MCF 10A (cell line): Measurements from ENCODE around the gene TIMP1. TPM values are rescaled to one million over a fixed set of nuclear protein-coding genes. Genes with fewer than 3 reads are reported as not detected.

Experiments
- BruUV-seq: library from RNA; stranded (reverse); fragments of 400-500 nt; replicated peaks from 2 replicates; lab custom pipeline; 2021; lab: Mats Ljungman, UMichigan
- CTCF ChIA-PET: fragments of 300-600 bp; sonication (Branson Sonifier 250); formaldehyde crosslinking; extraction: SDS; loops from one replicate; lab custom pipeline; 2021; ENCODE audit warnings: antibody characterized with exemption, inconsistent platforms; lab: Yijun Ruan, JAX
- POLR2A ChIA-PET: fragments of 300-600, 350-650 bp; sonication (Branson Sonifier 250); formaldehyde crosslinking; extraction: SDS; loops from one replicate; lab custom pipeline; 2020; ENCODE audit warnings: antibody characterized with exemption, inconsistent platforms; lab: Yijun Ruan, JAX
- DNase-seq: peaks from one replicate; pipeline ENCODE4 v3.0.0-alpha.2; 2018; ENCODE audit not compliant: unreplicated experiment
- H3K27ac Mint-ChIP-seq: one replicate; pipeline ENCODE4 v1.8.0; 2022; ENCODE audit warnings: mild to moderate bottlenecking, low read depth, mixed read lengths; ENCODE audit not compliant: unreplicated experiment
- H3K27me3 Mint-ChIP-seq: one replicate; pipeline ENCODE4 v1.8.0; 2022; ENCODE audit warnings: mixed read lengths; ENCODE audit not compliant: insufficient read depth, unreplicated experiment
- H3K36me3 Mint-ChIP-seq: one replicate; pipeline ENCODE4 v1.8.0; 2022; ENCODE audit warnings: mild to moderate bottlenecking, moderate library complexity, mixed read lengths; ENCODE audit not compliant: insufficient read depth, unreplicated experiment
- H3K4me1 Mint-ChIP-seq: one replicate; pipeline ENCODE4 v1.8.0; 2022; ENCODE audit warnings: mixed read lengths; ENCODE audit not compliant: insufficient read depth, unreplicated experiment
- H3K4me3 Mint-ChIP-seq: one replicate; pipeline ENCODE4 v1.8.0; 2022; ENCODE audit warnings: mild to moderate bottlenecking, moderate library complexity, mixed read lengths; ENCODE audit not compliant: unreplicated experiment
- H3K9me3 Mint-ChIP-seq: one replicate; pipeline ENCODE4 v1.8.0; 2022; ENCODE audit warnings: mixed read lengths; ENCODE audit not compliant: unreplicated experiment
- CTCF ChIP-seq: fragments of 200-600 bp; IDR thresholded peaks from one replicate; pipeline ENCODE4 v1.8.0; 2022; ENCODE audit warnings: antibody characterized with exemption, mild to moderate bottlenecking; ENCODE audit not compliant: unreplicated experiment
- intact Hi-C: fragments of 100-400 bp; cut with micrococcal nuclease; formaldehyde crosslinking; loops from 2 replicates; pipeline ENCODE4 v1.14.1; 2022
- total RNA-seq: library from RNA; stranded (reverse); gene quantifications from 2 replicates; pipeline ENCODE4 v1.2.3, GENCODE V29; 2022

Gene TIMP1
- total RNA-seq, 1 experiment from 2014 or later = 647 TPM

GRCh38 chrX:47586043-47586787 lies 4.0 kb downstream of the TIMP1 start:
- Mint-ChIP-seq H3K4me1 (peaks cover 13% of the 10 kb centered on the region), H3K9me3 (no peaks in the 10 kb centered on the region), H3K27me3 (no peaks in the 10 kb centered on the region), H3K36me3 (peaks cover 46% of the 10 kb centered on the region), H3K4me3 (peak overlapping the region; percentile 47), H3K27ac (peak overlapping the region; percentile 10)
- no peak for TF ChIP-seq CTCF
- no peak for DNase-seq
- BruUV-seq = no TSS peak
- POLR2A ChIA-PET = interaction anchor here (0.9 kb wide), 1 partner anchor 165 kb away, joined by 3 read pairs; no protein-coding TSS in a partner anchor
- intact Hi-C loops = no loop called here
- CTCF ChIA-PET = interaction anchor here (0.6 to 0.7 kb wide), 2 partner anchors 8 to 9 kb away, joined by 3 to 4 read pairs; no protein-coding TSS in a partner anchor

GRCh38 chrX:47587091-47587891 lies 5.1 kb downstream of the TIMP1 start:
- H3K4me1 Mint-ChIP-seq = peaks cover 6% of the 10 kb centered on the region
- peaks cover 43% of the 10 kb centered on the region for H3K36me3 Mint-ChIP-seq
- ChIA-PET POLR2A (interaction anchor here (0.7 kb wide), 1 partner anchor 9 kb away, joined by 3 read pairs; no protein-coding TSS in a partner anchor), CTCF (interaction anchor here (0.6 kb wide), 1 partner anchor 48 kb away, joined by 3 read pairs; no protein-coding TSS in a partner anchor)
- H3K4me3 Mint-ChIP-seq = no peak overlapping the region
- no peaks in the 10 kb centered on the region for H3K27me3 Mint-ChIP-seq
- intact Hi-C loops = no loop called here
- no peak for TF ChIP-seq CTCF
- H3K27ac Mint-ChIP-seq = no peak overlapping the region
- no TSS peak for BruUV-seq
- DNase-seq = peak; percentile 49
- no peaks in the 10 kb centered on the region for H3K9me3 Mint-ChIP-seq

GRCh38 chrX:47587906-47588735 lies 5.9 kb downstream of the TIMP1 start:
- Mint-ChIP-seq H3K27me3 (no peaks in the 10 kb centered on the region), H3K27ac (no peak overlapping the region), H3K4me3 (no peak overlapping the region), H3K4me1 (peaks cover 6% of the 10 kb centered on the region), H3K36me3 (peaks cover 39% of the 10 kb centered on the region), H3K9me3 (no peaks in the 10 kb centered on the region)
- DNase-seq = no peak
- ChIA-PET POLR2A (no interaction called here), CTCF (interaction anchor here (0.6 to 1.0 kb wide), 2 partner anchors 19 to 49 kb away, joined by 3 to 4 read pairs; no protein-coding TSS in a partner anchor)
- intact Hi-C loops = no loop called here
- no peak for TF ChIP-seq CTCF
- no TSS peak for BruUV-seq
